HCT116 (cell line): ENCODE data around the gene TNN.

Experiments
- ATF3 ChIP-seq: IDR thresholded peaks from 2 replicates; pipeline ENCODE4 v1.6.1; 2012
- CBX3 ChIP-seq: IDR thresholded peaks from 2 replicates; pipeline ENCODE4 v1.6.1; 2012; ENCODE audit warnings: low read depth
- CEBPB ChIP-seq: IDR thresholded peaks from 2 replicates; pipeline ENCODE4 v1.6.1; 2012; ENCODE audit warnings: low read depth
- CTCF ChIP-seq, 3 experiments: fragments of 200-600 bp in 1 of 3; sonication (generic) in 1 of 3; IDR thresholded peaks in 2 of 3; conservative IDR thresholded peaks in 1 of 3; 2 replicates each; pipeline ENCODE4 v1.5.1; 2012 to 2017; ENCODE audit warnings: low read depth in 2 of 3, low read length in 2 of 3, antibody characterized with exemption in 1 of 3, borderline replicate concordance in 1 of 3, control low read depth in 1 of 3, mild to moderate bottlenecking in 1 of 3, mixed read lengths in 1 of 3, mixed run types in 1 of 3, moderate library complexity in 1 of 3; ENCODE audit not compliant: insufficient read depth in 1 of 3
- EGR1 ChIP-seq: IDR thresholded peaks from 2 replicates; pipeline ENCODE4 v1.6.1; 2012; ENCODE audit warnings: low read depth
- ELF1 ChIP-seq: IDR thresholded peaks from 2 replicates; pipeline ENCODE4 v1.6.1; 2012; ENCODE audit warnings: low read depth, borderline replicate concordance
- POLR2A ChIP-seq: IDR thresholded peaks from 2 replicates; pipeline ENCODE4 v1.7.0; 2011; ENCODE audit warnings: borderline replicate concordance; ENCODE audit not compliant: insufficient read depth, insufficient read length; ENCODE audit errors: extremely low read depth
- POLR2AphosphoS5 ChIP-seq: IDR thresholded peaks from 2 replicates; pipeline ENCODE4 v1.6.1; 2011; ENCODE audit warnings: mild to moderate bottlenecking, low read depth, low read length, moderate library complexity
- REST ChIP-seq: IDR thresholded peaks from 2 replicates; pipeline ENCODE4 v1.6.1; 2012; ENCODE audit warnings: low read depth
- TCF7L2 ChIP-seq: IDR thresholded peaks from 2 replicates; pipeline ENCODE4 v1.7.0; 2011; ENCODE audit warnings: borderline replicate concordance, inconsistent platforms; ENCODE audit not compliant: insufficient read depth, insufficient read length; ENCODE audit errors: extremely low read depth

DNA sequence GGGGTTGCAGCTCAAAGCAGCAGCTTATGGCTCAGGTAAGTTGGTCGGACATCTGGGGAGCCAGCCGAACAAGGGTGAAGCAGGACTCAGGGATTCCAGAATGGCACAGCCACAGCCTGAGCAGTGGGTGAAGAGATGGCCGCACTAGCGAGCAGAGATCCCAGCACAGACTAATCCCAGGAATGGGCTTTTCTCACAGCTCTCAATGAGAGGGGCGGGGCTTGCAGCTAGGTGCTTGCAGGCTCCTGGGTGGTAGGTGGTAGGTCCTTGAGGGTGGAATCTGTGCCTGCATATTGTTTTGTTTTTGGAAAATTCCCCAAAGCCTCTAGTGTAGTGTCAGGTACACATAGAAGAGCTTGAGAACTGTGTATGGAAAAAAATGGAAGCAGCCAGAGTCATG, 116.0 kb downstream of the TNN start:
- TF ChIP-seq CTCF (IDR thresholded peaks at IDR 0.05 in 2 of 3, conservative IDR thresholded peaks at IDR 0.05 in 1 of 3; ENCODE audit: borderline replicate concordance in 1 of 3, insufficient read depth in 1 of 3, low read depth in 2 of 3, low read length in 2 of 3) (no peak), POLR2A (no peak), POLR2AphosphoS5 (no peak), ELF1 (no peak), REST (no peak), CBX3 (no peak), CEBPB (no peak), TCF7L2 (no peak), EGR1 (no peak), ATF3 (no peak)
